Measurements from ENCODE around the gene TPD52L1.

DNA sequence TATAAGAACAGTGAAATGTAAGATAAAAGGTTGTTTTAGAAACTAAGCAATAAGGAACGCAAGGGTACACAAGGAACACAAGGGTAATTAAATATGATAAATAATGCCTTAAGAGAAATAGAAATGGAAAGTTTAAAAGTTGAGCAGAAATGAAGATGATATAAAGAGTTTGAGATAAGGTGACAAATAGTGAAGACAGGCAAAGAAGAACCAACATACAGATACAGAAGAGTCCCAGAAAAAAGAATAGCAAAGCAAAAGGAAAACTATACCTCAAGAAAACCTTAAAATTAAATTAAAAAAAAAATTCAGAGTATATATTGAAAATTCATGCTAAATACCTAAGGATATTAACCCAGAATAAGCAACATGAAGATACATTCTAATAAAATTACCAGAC, 131.8 kb downstream of the TPD52L1 start:
- TF ChIP-seq CTCF (IDR thresholded peaks at IDR 0.05) = no peak
- TF ChIP-seq ZFX (IDR thresholded peaks at IDR 0.05; ENCODE audit: borderline replicate concordance) = no peak

Data from 22Rv1 (cell line).